Measurements from ENCODE around the gene ZNF335.

- TF ChIP-seq CTCF (IDR thresholded peaks at IDR 0.05) (no peak), POLR2A (IDR thresholded peaks at IDR 0.05) (no peak)
Observed at GRCh38 chr20:45925821-45926506, 46.0 kb downstream of the ZNF335 start.

Measured in Peyer's patch (tissue), 4 donors.